ENCODE measurements around the gene LHFPL2.

DNA sequence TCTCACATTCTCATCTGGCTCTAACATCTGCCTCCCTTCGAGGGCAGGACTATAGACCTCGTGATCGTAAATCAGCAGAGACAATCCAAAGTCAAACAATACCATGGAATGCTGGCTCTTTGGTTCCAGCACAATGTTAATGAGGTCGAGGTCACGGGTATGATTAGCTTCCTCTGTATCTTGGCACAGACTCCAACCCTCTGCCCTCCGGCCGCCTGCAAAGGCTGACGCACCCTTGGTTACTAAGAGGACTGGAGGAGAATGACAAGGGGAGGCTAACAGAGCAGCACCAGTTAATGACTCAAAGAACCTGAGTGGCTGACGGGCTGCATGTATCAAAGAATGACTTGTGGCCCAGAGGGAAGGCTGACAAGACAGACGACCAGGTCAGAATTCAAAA is 10.1 kb downstream of the LHFPL2 start:
- no peak for TF ChIP-seq RFX5 (IDR thresholded peaks at IDR 0.05; ENCODE audit: low read depth, low read length)
- TF ChIP-seq GTF2F1 (IDR thresholded peaks at IDR 0.05; ENCODE audit: low read depth, low read length), result no peak
- no peak for TF ChIP-seq POLR2A (conservative IDR thresholded peaks at IDR 0.05)

Data from K562 (cell line).